Body of pancreas (tissue), 4 donors: ENCODE data around the gene AKAP13. TPM values are rescaled to one million over a fixed set of nuclear protein-coding genes. Genes with fewer than 3 reads are reported as not detected.

Experiments used
- ATAC-seq: fragments of 150-250 bp; one replicate; pipeline ENCODE4 v1.9.1; 2016
- DNase-seq, 4 donors: peaks; one replicate each; pipeline ENCODE4 v3.0.0-alpha.2; 2019
- H3K27ac ChIP-seq, 4 donors: fragments of 200-600 bp; sonication (generic); 1 replicate in 3 of 4; 2 replicates in 1 of 4; pipeline versions ENCODE4 v1.5.1 to v1.6.1; 2016 to 2019; ENCODE audit warnings: mild to moderate bottlenecking in 1 of 4, mixed read lengths in 1 of 4, moderate library complexity in 1 of 4
- H3K27me3 ChIP-seq, 2 donors: fragments of 200-600 bp; sonication (generic); one replicate each; pipeline ENCODE4 v1.6.0; 2016; ENCODE audit warnings: mild to moderate bottlenecking in 1 of 2
- H3K36me3 ChIP-seq, 2 donors: fragments of 200-600 bp; sonication (generic); replicated peaks in 1 of 2; 2 replicates each; pipeline ENCODE4 v1.5.1; 2016; ENCODE audit warnings: low read depth in 2 of 2; ENCODE audit not compliant: insufficient read depth in 1 of 2
- H3K4me1 ChIP-seq: fragments of 200-600 bp; sonication (generic); one replicate; pipeline ENCODE4 v1.6.0; 2016
- H3K4me3 ChIP-seq, 2 donors: fragments of 200-600 bp; sonication (generic); 1 replicate in 1 of 2; 2 replicates in 1 of 2; pipeline ENCODE4 v1.5.1; 2016 to 2019
- H3K9me3 ChIP-seq, 3 donors: fragments of 200-600 bp; sonication (generic); 1 replicate in 2 of 3; 2 replicates in 1 of 3; pipeline ENCODE4 v1.5.1; 2016
- CTCF ChIP-seq, 7 experiments: fragments of 450-650 bp in 4 of 7; fragments of 200-600 bp in 3 of 7; sonication (generic) in 3 of 7; IDR thresholded peaks; one replicate each; pipeline ENCODE4 v1.5.1; 2016 to 2019; ENCODE audit warnings: antibody characterized with exemption in 7 of 7
- POLR2A ChIP-seq, 3 donors: fragments of 450-650 bp; IDR thresholded peaks; one replicate each; pipeline ENCODE4 v1.6.1; 2016; ENCODE audit warnings: antibody characterized with exemption in 3 of 3, mild to moderate bottlenecking in 2 of 3
- WGBS, 2 donors: methylation state at CpG; one replicate each; pipeline ENCODE4 v1.1.5; 2017; 5-methylcytosine and 5-hydroxymethylcytosine counted together
- intact Hi-C: fragments of 100-400 bp; cut with DNase I; formaldehyde crosslinking; loops from one replicate; pipeline ENCODE4 v1.15.1; 2023
- total RNA-seq, 2 donors: library from RNA; depleted of rRNA; stranded (reverse); fragments of >200 nt; gene quantifications; one replicate each; pipeline ENCODE4 v1.1.0, GENCODE V29; 2016

Gene AKAP13
- total RNA-seq, 2 donors from 2014 or later: 102 to 160 TPM

GRCh38 chr15:85491691-85492090 is 111.3 kb downstream of the AKAP13 start:
- H3K36me3 ChIP-seq: no peaks in the 10 kb centered on the region
- H3K4me1 ChIP-seq: peaks cover 23% of the 10 kb centered on the region
- H3K27me3 ChIP-seq: no peaks in the 10 kb centered on the region
- ATAC-seq: no peak
- intact Hi-C loops: no loop called here
- 92 to 93% methylated on average over 4 of the region's 4 CpGs for WGBS, 2 donors
- no peak overlapping the region for H3K4me3 ChIP-seq
- DNase-seq: no peak
- no peak for TF ChIP-seq CTCF (IDR thresholded peaks at IDR 0.05)
- TF ChIP-seq POLR2A (IDR thresholded peaks at IDR 0.05): no peak
- no peaks in the 10 kb centered on the region for H3K9me3 ChIP-seq
- no peak overlapping the region for H3K27ac ChIP-seq

GRCh38 chr15:85492406-85492805 is 112.0 kb downstream of the AKAP13 start:
- H3K9me3 ChIP-seq: no peaks in the 10 kb centered on the region
- H3K36me3 ChIP-seq: no peaks in the 10 kb centered on the region
- H3K27me3 ChIP-seq: no peaks in the 10 kb centered on the region
- DNase-seq (no peak), ATAC-seq (no peak)
- peaks cover 30% of the 10 kb centered on the region for H3K4me1 ChIP-seq
- intact Hi-C loops: no loop called here
- H3K27ac ChIP-seq: no peak overlapping the region
- H3K4me3 ChIP-seq: no peak overlapping the region
- no peak for TF ChIP-seq POLR2A (IDR thresholded peaks at IDR 0.05)
- TF ChIP-seq CTCF (IDR thresholded peaks at IDR 0.05): no peak

GRCh38 chr15:85493260-85493659 is 112.9 kb downstream of the AKAP13 start:
- ATAC-seq: no peak
- H3K4me1 ChIP-seq: peaks cover 25% of the 10 kb centered on the region

GRCh38 chr15:85494048-85494777 is 113.8 kb downstream of the AKAP13 start:
- WGBS, 2 donors: 70 to 72% methylated on average over 5 of the region's 5 CpGs
- intact Hi-C loops: no loop called here
- H3K27me3 ChIP-seq: no peaks in the 10 kb centered on the region
- peaks cover 20% of the 10 kb centered on the region for H3K4me1 ChIP-seq
- peak; percentile 75 for ATAC-seq
- H3K4me3 ChIP-seq: no peak overlapping the region
- H3K36me3 ChIP-seq: no peaks in the 10 kb centered on the region
- peak overlapping the region in 2 of 4 donors; percentile 26 to 43 for H3K27ac ChIP-seq
- DNase-seq: peak in 1 of 4 donors; percentile 29
- no peaks in the 10 kb centered on the region for H3K9me3 ChIP-seq
- TF ChIP-seq CTCF (IDR thresholded peaks at IDR 0.05): no peak

More at GRCh38 chr15:85493260-85493659, 112.9 kb downstream of the AKAP13 start:
- intact Hi-C loops: no loop called here
- H3K4me3 ChIP-seq: no peak overlapping the region
- H3K9me3 ChIP-seq: no peaks in the 10 kb centered on the region
- H3K27me3 ChIP-seq: no peaks in the 10 kb centered on the region
- TF ChIP-seq POLR2A (IDR thresholded peaks at IDR 0.05): no peak
- TF ChIP-seq CTCF (IDR thresholded peaks at IDR 0.05): no peak
- no peak for DNase-seq
- H3K27ac ChIP-seq: no peak overlapping the region
- 89 to 92% methylated on average over 1 of the region's 1 CpG for WGBS, 2 donors
- no peaks in the 10 kb centered on the region for H3K36me3 ChIP-seq

- H3K9me3 ChIP-seq: no peaks in the 10 kb centered on the region
- peaks cover 25% of the 10 kb centered on the region for H3K4me1 ChIP-seq
- TF ChIP-seq POLR2A (IDR thresholded peaks at IDR 0.05): no peak
- H3K27ac ChIP-seq: no peak overlapping the region
- intact Hi-C loops: no loop called here
- ATAC-seq (no peak), DNase-seq (no peak)
- WGBS, 2 donors: 68 to 78% methylated on average over 3 of the region's 3 CpGs
- no peaks in the 10 kb centered on the region for H3K27me3 ChIP-seq
- no peak overlapping the region for H3K4me3 ChIP-seq
- H3K36me3 ChIP-seq: no peaks in the 10 kb centered on the region
Measured at GRCh38 chr15:85495096-85495495, 114.7 kb downstream of the AKAP13 start.
